SK-N-SH treated with all-trans-retinoic acid at 6 μM for 48 hours (cell line): ENCODE measurements around the gene USH1G.

Experiments used
- ARNTL ChIP-seq: fragments of 450-650 bp; formaldehyde crosslinking; IDR thresholded peaks from 2 replicates; pipeline ENCODE4 v1.5.0; 2020; ENCODE audit warnings: low read depth, mild to moderate bottlenecking, moderate library complexity, borderline replicate concordance
- CREB5 ChIP-seq: fragments of 250-450 bp; sonication (Bioruptor Pico); IDR thresholded peaks from 2 replicates; pipeline ENCODE4 v1.5.1; 2020; ENCODE audit warnings: low read depth, mild to moderate bottlenecking, moderate library complexity
- CSDC2 ChIP-seq: fragments of 250-450 bp; sonication (Bioruptor Pico); IDR thresholded peaks from 2 replicates; pipeline ENCODE4 v1.5.0; 2020; ENCODE audit warnings: mild to moderate bottlenecking, moderate library complexity
- CSRNP3 ChIP-seq: fragments of 250-450 bp; sonication (Bioruptor Pico); IDR thresholded peaks from 2 replicates; pipeline ENCODE4 v1.5.1; 2021; ENCODE audit warnings: mild to moderate bottlenecking, moderate library complexity
- GLIS3 ChIP-seq: fragments of 250-450 bp; sonication (Bioruptor Pico); IDR thresholded peaks from 2 replicates; pipeline ENCODE4 v1.5.0; 2020; ENCODE audit warnings: mild to moderate bottlenecking, moderate library complexity
- PATZ1 ChIP-seq: fragments of 250-450 bp; sonication (Bioruptor Pico); IDR thresholded peaks from 2 replicates; pipeline ENCODE4 v1.8.0; 2020; ENCODE audit warnings: mild to moderate bottlenecking, moderate library complexity, borderline replicate concordance
- PPARA ChIP-seq: fragments of 250-450 bp; sonication (Bioruptor Pico); IDR thresholded peaks from 2 replicates; pipeline ENCODE4 v1.5.0; 2020; ENCODE audit warnings: mild to moderate bottlenecking, borderline replicate concordance
- SNAI2 ChIP-seq: fragments of 250-450 bp; sonication (Bioruptor Pico); IDR thresholded peaks from 2 replicates; pipeline ENCODE4 v1.5.0; 2020; ENCODE audit warnings: mild to moderate bottlenecking, moderate library complexity
- TOX ChIP-seq: fragments of 250-450 bp; sonication (Bioruptor Pico); IDR thresholded peaks from 2 replicates; pipeline ENCODE4 v1.8.0; 2021; ENCODE audit warnings: mild to moderate bottlenecking, moderate library complexity, borderline replicate concordance
- TSHZ2 ChIP-seq: fragments of 250-450 bp; sonication (Bioruptor Pico); IDR thresholded peaks from 2 replicates; pipeline ENCODE4 v1.5.0; 2020; ENCODE audit warnings: mild to moderate bottlenecking, moderate library complexity
- ZFP30 ChIP-seq: fragments of 450-650 bp; formaldehyde crosslinking; IDR thresholded peaks from 2 replicates; pipeline ENCODE4 v1.5.0; 2022; ENCODE audit warnings: mild to moderate bottlenecking, moderate library complexity
- ZNF565 ChIP-seq: fragments of 450-650 bp; formaldehyde crosslinking; conservative IDR thresholded peaks from 2 replicates; pipeline ENCODE4 v1.5.0; 2020; ENCODE audit warnings: low read depth, mild to moderate bottlenecking, moderate library complexity
- ZNF70 ChIP-seq: fragments of 450-650 bp; formaldehyde crosslinking; IDR thresholded peaks from 2 replicates; pipeline ENCODE4 v1.5.0; 2020; ENCODE audit warnings: mild to moderate bottlenecking, moderate library complexity

GRCh38 chr17:74936470-74936799 is 13.4 kb upstream of the USH1G start:
- TF ChIP-seq PPARA (CRISPR knock-in tag): no peak
- no peak for TF ChIP-seq TOX (CRISPR knock-in tag)
- no peak for TF ChIP-seq PATZ1
- TF ChIP-seq TSHZ2 (CRISPR knock-in tag): no peak
- TF ChIP-seq ZNF565: no peak
- TF ChIP-seq CSDC2 (CRISPR knock-in tag): no peak
- no peak for TF ChIP-seq ZFP30 (CRISPR knock-in tag)
- TF ChIP-seq CREB5 (CRISPR knock-in tag): no peak
- TF ChIP-seq SNAI2: no peak
- no peak for TF ChIP-seq CSRNP3 (CRISPR knock-in tag)
- TF ChIP-seq GLIS3 (CRISPR knock-in tag): no peak
- no peak for TF ChIP-seq ZNF70
- TF ChIP-seq ARNTL (CRISPR knock-in tag): no peak
